ENCODE data around the gene SINHCAF. TPM values are rescaled to one million over a fixed set of nuclear protein-coding genes. Genes with fewer than 3 reads are reported as not detected.

Gene SINHCAF
- total RNA-seq, 4 donors from 2014 or later = 1.5 to 8.6 (median 2.8) TPM

DNA sequence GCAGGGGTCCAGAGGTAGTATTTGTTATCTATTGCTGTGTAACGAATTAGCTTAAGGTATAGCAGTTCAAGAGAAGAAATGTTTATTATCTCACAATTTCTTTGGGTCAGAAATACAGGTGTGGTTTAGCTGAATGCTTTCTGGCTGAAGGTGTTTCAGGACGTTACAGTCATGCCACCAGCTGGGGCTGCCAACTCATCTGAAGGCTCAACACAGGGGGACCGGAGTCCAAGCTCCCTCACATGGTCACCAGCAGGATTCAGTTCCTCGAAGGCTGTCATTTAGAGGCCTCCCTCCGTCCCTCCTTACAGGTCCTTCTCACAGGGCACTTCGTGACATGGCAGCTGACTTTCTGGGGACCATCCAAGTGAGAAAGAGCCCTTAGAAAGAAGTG, 37.5 kb upstream of the SINHCAF start:
- H3K36me3 ChIP-seq = no peaks in the 10 kb centered on the region
- in situ Hi-C loops (cut with MboI; ENCODE audit: low sequenced_read_pairs in 4 of 4) (no loop called here), intact Hi-C loops (cut with DNase I; ENCODE audit: low total_unique reads) (no loop called here)
- no peaks in the 10 kb centered on the region for H3K27me3 ChIP-seq
- no peaks in the 10 kb centered on the region for H3K4me1 ChIP-seq
- DNase-seq (no peak), ATAC-seq (no peak)
- H3K4me3 ChIP-seq = no peak overlapping the region
- H3K27ac ChIP-seq = no peak overlapping the region
- TF ChIP-seq CTCF (IDR thresholded peaks at IDR 0.05 in 4 of 5, conservative IDR thresholded peaks at IDR 0.05 in 1 of 5) (no peak), POLR2A (IDR thresholded peaks at IDR 0.05) (no peak)
- no peaks in the 10 kb centered on the region for H3K9me3 ChIP-seq

DNA sequence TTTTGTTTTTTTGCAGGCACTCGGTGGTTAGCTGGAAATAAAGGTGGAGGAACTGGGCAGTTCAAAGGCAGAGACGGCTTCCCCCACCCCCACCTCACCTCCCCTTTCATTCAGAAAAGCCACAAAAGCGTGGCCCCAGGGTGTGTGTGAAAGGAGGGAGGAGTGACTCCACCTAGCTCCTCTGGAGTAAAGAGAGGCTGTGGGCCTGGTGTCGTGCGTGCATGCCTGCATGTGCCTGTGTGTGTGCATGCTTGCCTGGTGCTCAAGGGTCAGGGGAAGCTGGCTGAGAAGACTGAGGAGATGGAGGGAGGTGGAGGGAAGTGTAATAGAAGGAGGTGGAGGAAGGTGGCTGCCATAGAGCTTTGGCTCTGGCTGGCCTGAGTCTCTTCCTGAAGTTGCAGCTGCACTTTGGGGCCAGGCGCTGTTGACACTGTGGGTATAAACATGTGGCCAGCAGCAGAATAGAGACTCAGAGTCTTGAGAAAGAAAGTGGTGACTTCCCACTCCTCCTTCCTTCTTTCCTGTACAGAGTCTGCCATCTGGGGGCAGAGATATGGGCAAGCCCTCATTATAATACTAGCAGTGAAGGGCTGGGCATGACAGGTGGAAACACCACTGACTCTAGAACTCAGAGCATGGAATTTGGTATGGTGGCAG, 36.9 kb upstream of the SINHCAF start:
- intact Hi-C loops (cut with DNase I; ENCODE audit: low total_unique reads) = no loop called here
- Histone ChIP-seq H3K4me3 (no peak overlapping the region), H3K27me3 (no peaks in the 10 kb centered on the region), H3K36me3 (no peaks in the 10 kb centered on the region), H3K27ac (no peak overlapping the region), H3K4me1 (no peaks in the 10 kb centered on the region), H3K9me3 (no peaks in the 10 kb centered on the region)
- no peak for DNase-seq
- in situ Hi-C loops (cut with MboI; ENCODE audit: low sequenced_read_pairs in 4 of 4) = no loop called here
- TF ChIP-seq POLR2A (IDR thresholded peaks at IDR 0.05) (no peak), CTCF (IDR thresholded peaks at IDR 0.05 in 4 of 5, conservative IDR thresholded peaks at IDR 0.05 in 1 of 5) (no peak)
- ATAC-seq = no peak

DNA sequence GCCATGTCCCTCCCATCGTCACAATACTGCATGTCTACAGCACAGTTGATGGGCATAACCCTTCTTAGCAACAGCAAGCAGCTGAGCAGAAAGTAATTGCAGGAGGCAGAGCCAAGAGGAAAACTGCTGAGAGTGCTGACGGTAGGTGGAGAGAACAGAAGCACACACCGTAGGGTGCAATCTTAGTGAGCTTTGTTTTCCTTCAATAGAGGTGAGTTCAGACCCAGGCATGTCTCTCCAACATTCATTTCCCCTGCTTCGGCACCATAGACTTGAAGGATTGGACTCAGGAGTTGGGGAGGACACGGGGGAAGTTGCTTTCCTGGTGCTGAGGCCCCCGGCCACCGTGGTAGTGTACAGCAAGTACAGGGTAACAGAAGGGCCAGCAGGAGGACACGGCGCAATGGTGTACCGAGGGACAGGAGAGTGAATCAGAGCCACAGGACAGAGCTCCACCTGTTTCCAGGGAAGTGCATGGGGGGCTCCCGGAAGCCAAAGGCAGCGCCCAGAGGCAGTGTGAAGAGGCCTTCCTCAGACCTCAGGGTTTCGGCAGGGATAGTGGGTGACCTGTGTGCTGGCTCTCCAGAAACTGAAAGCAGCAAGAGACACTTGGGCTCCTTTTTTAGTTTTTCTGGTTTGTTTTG, 36.3 kb upstream of the SINHCAF start:
- no peaks in the 10 kb centered on the region for H3K27me3 ChIP-seq
- no peak overlapping the region for H3K27ac ChIP-seq
- ATAC-seq (no peak), DNase-seq (no peak)
- in situ Hi-C loops (cut with MboI; ENCODE audit: low sequenced_read_pairs in 4 of 4) (no loop called here), intact Hi-C loops (cut with DNase I; ENCODE audit: low total_unique reads) (no loop called here)
- H3K4me3 ChIP-seq = no peak overlapping the region
- TF ChIP-seq POLR2A (IDR thresholded peaks at IDR 0.05) = no peak
- no peak for TF ChIP-seq CTCF (IDR thresholded peaks at IDR 0.05 in 4 of 5, conservative IDR thresholded peaks at IDR 0.05 in 1 of 5)
- H3K4me1 ChIP-seq = no peaks in the 10 kb centered on the region
- no peaks in the 10 kb centered on the region for H3K36me3 ChIP-seq
- no peaks in the 10 kb centered on the region for H3K9me3 ChIP-seq

GRCh38 chr12:31361730-31362114, 35.8 kb upstream of the SINHCAF start:
- Histone ChIP-seq H3K36me3 (no peaks in the 10 kb centered on the region), H3K27me3 (no peaks in the 10 kb centered on the region), H3K4me3 (no peak overlapping the region), H3K9me3 (no peaks in the 10 kb centered on the region), H3K4me1 (no peaks in the 10 kb centered on the region), H3K27ac (no peak overlapping the region)
- intact Hi-C loops (cut with DNase I; ENCODE audit: low total_unique reads) = no loop called here
- TF ChIP-seq CTCF (IDR thresholded peaks at IDR 0.05 in 4 of 5, conservative IDR thresholded peaks at IDR 0.05 in 1 of 5) (no peak), POLR2A (IDR thresholded peaks at IDR 0.05) (no peak)
- ATAC-seq = no peak
- no peak for DNase-seq
- in situ Hi-C loops (cut with MboI; ENCODE audit: low sequenced_read_pairs in 4 of 4) = no loop called here

Measured in gastrocnemius medialis (tissue), 4 donors.